Uterus (tissue), 2 donors: ENCODE data around the gene KDM6B.

Experiments
- CTCF ChIP-seq, 4 experiments: fragments of 200-600 bp in 2 of 4; fragments of 450-650 bp in 2 of 4; sonication (generic) in 2 of 4; IDR thresholded peaks; one replicate each; pipeline ENCODE4 v1.5.1; 2016 to 2019; ENCODE audit warnings: antibody characterized with exemption in 4 of 4, mild to moderate bottlenecking in 2 of 4, moderate library complexity in 1 of 4
- POLR2A ChIP-seq, 2 donors: fragments of 450-650 bp; IDR thresholded peaks; one replicate each; pipeline ENCODE4 v1.6.1; 2016; ENCODE audit warnings: antibody characterized with exemption in 2 of 2, mild to moderate bottlenecking in 1 of 2, moderate library complexity in 1 of 2

- TF ChIP-seq CTCF (IDR thresholded peaks at IDR 0.05) (no peak), POLR2A (IDR thresholded peaks at IDR 0.05) (no peak)
Observed at GRCh38 chr17:7864995-7865650, 31.1 kb downstream of the KDM6B start.
